ENCODE measurements around the gene UVRAG.
A peak's percentile ranks its signal among the peaks of the same experiment; 100 is the strongest.
"Not testable (repeated sequence)": the region's sequence is repeated elsewhere in the genome, so short reads cannot be mapped to it uniquely, and the experiment has no call there.

Gene UVRAG

DNA sequence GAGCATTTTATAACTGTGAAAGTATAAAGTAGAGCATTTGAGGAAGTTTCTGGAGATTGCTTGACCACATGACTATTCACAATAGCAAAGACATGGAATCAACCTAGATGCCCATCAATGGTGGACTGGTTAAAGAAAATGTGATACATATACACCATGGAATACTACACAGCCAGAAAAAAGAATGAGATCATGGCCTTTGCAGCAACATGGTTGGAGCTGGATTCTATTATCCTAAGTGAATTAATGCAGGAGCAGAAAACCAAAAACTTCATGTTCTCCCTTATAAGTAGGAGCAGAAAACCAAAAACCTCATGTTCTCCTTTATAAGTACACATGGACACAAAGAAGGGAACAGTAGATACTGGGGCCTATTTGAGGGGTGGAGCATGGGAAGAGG lies 30.3 kb downstream of the UVRAG start:
- no peak for DNase-seq (ENCODE audit: low read depth)

DNA sequence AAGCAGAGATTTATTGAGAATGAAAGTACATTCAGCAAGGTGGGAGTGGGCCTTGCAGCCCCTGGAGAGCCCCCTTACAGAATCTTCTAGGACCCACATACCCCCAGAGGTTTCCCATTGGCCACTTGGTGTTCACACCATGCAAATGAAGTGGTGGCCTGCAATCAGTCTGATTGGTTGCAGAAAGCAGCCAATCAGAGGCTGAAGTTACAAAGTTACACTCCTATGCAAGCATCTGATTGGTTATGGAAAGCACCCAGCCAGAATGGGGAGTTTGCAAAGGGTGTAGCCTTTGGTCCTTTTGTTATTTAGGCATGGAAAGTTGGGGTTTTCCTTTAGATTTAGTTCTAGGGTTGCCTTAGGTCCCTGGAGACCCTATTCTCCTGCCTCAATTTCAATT lies 34.9 kb downstream of the UVRAG start:
- DNase-seq (ENCODE audit: low read depth): no peak

DNA sequence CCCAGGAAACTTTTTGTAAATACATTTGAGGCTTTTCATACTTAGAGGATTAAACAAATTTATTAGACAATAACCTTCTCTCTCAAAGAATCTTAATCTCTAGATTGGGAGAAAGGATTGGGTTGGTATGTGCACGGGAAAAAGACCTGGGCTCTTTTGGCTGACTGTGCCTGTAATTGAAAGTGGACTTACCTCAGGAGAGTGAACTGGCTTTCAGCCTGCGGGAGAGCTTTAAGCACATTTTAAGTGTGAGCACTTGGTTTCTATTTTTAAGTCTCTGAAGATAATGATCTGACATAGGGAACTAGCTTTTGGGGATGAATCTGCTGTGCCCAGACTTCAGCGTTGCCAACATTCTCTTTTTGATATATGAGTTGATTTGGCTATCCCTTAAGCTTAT lies 35.8 kb downstream of the UVRAG start:
- DNase-seq (ENCODE audit: low read depth): no peak

DNA sequence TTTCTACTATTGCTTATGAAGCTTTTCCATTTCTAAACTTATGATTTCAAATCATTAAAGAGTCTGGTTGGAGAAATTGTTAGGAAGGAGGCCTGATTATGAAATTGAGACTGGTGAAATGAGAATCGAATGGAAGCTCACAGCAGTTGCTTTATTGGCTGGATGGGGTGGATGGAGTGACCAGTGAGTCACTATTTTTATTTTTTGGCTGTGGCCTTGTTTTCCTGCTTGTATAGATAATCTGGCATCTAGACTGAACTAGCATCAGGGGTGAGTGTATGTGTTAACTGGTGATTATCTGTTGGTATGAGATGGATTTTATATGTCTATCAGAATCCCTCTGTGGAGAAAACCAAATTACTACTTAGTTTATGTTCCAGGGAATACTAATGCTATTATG lies 36.2 kb downstream of the UVRAG start:
- no peak for DNase-seq (ENCODE audit: low read depth)

DNA sequence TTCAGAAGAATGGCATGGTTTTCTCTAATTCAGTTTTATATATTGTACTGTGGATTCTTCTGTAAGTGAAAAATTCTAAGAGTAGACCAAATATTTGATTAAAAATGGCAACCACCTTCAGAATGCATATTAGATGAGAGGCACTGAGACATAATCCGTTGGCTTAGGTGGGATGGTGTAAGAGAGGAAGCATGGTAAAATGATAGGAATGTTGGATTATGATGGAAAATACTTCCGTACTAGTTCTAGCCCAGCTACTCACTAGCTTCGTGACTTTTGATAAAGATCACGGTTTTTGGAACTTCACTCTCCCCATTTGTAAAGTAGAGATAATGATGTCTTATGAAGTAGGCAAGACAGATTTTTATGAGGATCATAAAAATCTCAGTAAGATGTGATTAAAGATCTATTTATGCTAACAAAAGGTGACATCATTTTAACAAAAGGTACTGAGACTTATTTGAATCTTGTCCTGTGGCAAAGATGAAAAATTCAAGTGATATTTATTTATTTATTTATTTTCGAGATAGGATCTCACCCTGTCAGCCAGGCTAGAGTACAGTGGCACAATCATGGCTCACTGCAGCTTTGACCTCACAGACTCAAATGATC lies 37.5 kb downstream of the UVRAG start:
- DNase-seq (ENCODE audit: low read depth): no peak

DNA sequence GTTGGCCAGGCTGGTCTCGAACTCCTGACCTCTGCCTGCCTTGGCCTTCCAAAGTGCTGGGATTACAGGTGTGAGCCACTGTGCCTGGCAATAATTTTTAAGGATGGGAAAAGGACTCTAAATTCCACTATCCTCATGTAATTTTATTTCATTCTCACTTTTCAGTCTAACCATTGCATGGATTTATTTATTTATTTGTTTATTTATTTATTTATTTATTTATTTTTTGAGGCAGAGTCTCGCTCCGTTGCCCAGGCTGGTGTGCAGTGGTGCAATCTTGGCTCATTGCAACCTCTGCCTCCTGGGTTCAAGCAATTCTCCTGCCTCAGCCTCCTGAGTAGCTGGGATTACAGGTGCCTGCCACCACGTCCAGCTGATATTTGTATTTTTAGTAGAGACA lies 38.6 kb downstream of the UVRAG start:
- not testable (repeated sequence) for DNase-seq (ENCODE audit: low read depth)

DNA sequence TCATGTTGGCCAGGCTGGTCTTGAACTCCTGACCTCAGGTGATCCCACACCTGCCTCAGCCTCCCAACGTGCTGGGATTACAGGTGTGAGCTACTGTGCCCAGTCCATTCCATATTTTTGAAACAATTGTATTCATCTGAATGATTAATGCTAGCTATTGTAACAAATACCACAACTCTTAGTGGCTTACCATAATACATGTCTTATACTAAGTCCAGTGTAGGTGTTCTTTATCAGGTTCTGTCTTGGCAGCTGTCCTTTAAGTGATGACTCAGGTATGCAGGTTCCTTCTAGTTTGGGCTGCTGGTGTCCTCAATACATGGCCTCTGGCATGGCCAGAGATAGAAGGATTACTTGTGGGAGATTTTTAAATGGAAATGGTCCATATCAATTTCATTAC lies 39.0 kb downstream of the UVRAG start:
- no peak for DNase-seq (ENCODE audit: low read depth)

DNA sequence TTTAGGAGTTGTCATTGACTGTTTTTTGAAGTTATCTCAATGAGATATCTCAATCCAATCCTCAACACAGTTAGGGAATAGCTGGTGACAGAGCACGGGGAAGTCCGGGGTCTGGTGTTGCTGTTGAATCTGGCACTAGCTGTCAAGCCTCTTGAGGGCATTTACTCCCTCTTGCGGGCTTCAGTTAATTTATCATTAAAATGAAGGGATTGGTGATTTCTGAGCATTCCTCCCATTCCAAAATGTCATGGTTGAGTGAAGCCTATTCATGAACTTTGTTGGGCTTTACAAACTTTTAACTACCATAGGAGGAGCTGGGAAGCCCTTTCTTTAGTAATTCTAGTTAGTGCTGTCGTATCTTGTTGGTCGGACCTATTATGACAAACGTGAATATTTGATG lies 40.2 kb downstream of the UVRAG start:
- no peak for DNase-seq (ENCODE audit: low read depth)

DNA sequence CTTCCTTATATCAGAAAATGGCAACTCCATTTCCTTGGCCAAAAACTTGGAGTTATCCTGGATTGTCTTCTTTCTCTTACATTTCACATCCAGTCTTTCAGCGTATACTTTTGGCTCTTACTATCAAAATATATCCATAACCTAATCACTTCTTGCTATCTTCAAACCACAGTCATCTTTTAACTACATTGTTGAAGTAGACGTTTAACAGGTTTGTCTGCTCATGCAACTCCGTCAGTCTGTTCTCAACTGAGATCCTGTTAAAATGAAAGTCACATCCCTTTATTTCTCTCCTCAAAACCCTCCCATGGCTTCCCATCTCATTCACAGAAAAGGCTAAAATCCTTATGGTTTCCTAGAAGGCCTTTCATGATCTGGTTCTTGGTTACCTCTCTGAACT lies 41.9 kb downstream of the UVRAG start:
- DNase-seq (ENCODE audit: low read depth): no peak

DNA sequence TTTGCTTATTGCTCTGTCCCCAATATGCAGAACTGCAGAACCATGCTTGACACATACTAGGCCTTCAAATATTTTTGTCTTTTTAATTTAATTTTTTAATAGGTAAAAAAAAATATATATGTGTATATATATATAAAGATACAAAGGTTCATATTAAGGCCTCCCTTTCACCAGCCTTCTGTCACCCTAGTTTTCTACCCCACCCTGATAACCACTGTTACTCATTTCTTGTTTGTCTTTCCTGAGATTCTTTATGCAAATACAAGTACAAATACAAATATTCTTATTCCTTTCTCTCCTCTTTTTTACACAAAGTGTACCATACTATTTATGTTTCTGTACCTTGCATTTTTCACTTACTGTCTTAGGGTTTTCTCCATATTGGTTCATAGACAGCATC lies 43.0 kb downstream of the UVRAG start:
- DNase-seq (ENCODE audit: low read depth): no peak

DNA sequence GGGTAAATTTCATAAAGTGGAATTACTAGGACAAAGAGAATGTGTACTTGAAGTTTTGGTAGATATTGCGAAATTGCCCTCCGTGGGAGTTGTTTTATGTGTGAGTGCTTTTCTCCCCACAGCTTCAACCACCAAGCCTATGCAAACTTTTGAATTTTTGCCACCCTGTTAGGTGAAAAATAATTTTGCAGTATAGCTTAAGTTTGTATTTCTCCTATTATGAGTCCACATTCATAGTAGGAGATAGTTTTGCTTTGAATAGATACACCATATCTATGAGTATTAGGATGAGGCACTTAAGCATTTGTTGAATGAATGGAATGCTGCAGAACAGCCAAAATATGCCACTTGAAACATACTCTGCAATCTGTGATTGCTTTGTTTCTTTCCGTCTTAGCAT lies 43.6 kb downstream of the UVRAG start:
- DNase-seq (ENCODE audit: low read depth): no peak

DNA sequence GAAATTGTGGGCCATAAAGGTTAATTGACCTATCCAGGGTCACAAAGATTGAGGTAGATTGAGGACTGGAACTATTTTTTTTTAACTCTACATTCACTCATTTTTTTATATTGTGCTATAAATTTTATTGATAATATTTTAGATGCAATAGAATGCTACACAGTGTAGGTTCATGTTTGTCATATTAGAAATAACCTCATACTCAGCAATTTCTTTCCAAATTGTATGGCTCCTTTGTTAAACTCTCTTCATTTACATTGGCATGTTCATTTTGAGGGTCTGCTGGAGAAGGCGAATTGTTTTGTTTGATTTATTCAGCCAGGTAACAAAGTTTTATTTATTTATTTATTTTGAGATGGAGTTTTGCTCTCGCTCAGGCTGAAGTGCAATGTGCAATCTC lies 44.6 kb downstream of the UVRAG start:
- DNase-seq (ENCODE audit: low read depth): no peak

DNA sequence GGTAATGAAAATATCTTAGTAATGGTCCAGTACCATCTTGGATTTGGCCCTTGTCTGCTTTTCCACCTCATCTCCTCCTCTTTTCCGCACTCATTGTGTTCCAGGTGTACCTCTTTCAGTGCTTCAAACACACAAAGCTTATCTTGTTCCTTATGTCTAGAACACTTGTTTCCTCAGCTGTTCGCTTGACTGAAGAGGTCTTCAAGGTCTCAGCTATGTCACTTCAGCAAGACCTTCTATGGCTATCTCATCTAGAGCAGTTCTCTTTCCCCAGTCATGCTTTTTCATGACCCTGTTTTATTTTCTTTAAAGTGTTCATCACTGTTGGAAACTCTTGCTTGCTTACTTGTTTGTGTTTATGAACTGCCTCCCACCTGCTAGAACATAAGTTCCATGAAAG lies 47.4 kb downstream of the UVRAG start:
- DNase-seq (ENCODE audit: low read depth): no peak

DNA sequence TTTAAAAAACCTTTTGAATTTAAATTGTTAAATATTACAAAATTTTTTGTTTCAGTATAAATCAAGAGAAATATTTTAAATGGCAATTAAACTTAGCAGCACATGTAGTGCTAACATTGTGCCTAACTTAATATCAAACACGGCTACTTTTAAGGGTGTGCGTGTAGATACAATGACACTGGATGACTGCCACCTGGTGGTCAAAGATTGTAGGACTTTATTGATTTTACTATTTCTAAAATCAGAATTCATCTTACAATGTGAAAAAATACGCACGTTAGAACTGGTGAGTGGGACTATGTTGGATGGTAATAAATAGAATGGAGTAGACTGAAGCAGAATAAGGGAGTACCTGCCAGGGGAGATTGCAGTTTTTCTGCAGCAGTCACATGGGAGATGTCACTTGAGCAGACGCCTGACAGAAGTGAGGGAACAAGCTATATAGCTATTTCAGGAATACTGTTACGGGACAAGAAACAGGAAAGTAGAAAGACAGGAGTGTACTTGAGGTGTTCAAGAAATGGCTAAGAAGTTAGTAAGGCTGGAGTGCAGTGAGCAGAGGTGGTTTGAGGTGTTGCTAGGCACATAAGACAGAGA lies 52.9 kb downstream of the UVRAG start:
- peak; percentile 26 for DNase-seq (ENCODE audit: low read depth)

DNA sequence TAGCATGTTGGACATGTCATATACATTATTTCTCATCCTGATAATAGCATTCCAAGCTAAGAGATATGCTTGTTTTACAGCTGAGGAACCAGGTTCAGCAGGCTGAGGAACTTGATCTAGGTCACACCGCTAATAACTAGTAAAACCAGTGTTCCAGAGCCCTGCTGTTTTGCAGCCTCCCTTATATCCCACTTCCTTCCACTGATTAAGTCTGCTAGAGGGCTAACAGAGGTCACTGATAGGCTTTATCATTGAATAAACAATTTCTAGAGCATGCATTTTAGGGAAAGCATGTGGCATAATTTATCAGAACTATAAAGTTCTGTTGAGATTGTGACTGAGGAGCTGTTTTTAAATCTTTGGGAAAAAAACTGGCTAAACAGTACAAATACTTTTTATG lies 54.0 kb downstream of the UVRAG start:
- no peak for DNase-seq (ENCODE audit: low read depth)

DNA sequence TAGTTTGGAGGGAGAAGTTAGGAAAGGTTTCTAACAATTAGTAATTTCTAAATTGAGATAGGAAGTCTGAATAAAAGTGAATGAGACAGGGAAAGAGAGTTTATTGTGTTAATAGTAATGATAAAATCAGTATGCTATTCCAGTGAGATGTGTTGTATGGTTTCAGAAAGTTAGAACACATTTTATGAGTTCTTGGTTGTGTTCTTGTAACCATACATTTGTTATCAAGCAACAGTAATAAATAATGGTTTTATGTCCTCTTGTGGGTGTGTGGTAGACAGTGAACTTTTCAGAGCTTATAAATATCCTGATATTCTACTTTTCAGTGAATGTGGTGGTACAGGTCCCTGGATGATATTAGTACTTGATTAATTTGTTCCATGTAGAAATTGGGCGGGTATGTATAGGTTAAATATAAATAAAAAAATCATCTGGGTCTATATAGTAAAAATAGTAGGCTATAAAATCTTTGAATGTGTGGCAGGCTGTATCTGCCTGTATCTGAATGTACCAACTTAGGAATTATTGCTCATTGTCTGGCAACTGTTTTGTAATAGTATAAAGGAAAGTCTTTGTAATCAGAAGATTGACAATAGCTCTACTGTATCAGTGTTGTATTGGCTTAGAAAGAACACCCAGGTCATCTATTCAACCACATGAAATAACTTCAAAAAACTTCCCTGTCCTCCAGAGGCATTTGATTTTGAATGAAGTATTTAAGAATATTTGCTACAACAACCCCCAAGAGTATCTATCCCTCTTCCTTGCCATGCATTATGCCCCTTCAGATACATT lies 54.8 kb downstream of the UVRAG start:
- no peak for DNase-seq (ENCODE audit: low read depth)

DNA sequence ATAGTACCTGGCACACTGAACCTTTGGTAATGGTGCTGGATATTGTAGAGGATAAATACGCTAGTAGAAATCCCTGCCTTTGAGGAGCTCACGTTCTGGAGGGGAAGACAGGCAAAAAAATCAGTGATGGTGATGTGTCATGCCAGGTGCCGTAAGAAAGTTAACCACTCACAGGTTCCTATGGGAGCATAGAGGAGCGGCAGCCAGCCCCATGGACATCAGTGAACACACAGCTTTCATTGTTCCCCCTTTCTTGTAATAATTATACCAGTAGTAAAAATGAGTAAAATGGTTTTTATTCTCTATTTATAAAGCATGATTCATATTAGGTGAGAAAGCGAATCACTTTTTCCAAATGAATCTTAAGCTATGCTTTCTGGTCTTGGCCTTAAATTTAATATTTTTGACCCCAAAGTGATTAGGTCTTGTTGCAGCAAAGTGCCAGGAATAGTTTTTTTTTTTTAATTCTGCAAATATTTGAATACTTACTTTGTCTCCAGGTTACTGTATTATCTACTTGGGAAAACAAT lies 57.9 kb downstream of the UVRAG start:
- DNase-seq (ENCODE audit: low read depth): no peak

DNA sequence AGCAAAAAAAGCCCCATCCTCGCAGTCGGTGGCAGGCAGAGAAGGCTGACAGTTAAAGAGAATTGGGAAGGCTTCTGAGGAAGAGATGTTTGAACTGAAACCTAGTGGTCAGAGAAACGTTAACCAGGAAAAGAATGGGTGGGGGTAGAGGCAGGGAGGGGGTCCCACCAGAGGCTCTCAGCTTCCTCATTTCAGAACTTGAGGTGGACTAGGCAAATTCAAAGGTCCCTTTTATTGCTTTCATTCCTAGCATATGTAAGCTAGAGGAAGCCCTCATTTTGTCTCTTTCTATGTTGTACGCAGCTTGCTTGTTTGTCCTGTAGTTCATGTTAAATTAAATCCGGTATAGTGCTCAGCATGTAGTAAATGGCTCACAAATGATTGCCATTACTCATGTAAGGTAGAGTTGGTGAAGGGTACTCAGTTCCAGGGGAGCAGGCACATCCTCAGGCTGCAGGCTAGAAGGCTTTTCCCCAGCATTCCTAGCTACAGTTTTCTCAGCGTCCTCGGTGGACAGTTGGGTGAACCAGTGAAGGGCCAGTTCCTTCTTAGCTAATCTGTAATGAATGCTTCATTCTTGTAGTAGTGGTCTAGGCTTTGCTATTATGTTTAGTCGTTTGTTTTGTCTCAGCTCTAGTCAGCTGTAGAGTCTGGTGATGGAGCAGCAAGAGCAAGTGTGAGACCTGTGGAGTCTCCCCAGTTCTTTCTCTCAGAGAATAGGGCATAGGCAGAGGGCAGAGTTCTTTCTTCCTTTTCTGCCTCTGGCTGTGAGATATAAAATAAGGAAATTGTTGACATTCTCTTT lies 58.6 kb downstream of the UVRAG start:
- no peak for DNase-seq (ENCODE audit: low read depth)

DNA sequence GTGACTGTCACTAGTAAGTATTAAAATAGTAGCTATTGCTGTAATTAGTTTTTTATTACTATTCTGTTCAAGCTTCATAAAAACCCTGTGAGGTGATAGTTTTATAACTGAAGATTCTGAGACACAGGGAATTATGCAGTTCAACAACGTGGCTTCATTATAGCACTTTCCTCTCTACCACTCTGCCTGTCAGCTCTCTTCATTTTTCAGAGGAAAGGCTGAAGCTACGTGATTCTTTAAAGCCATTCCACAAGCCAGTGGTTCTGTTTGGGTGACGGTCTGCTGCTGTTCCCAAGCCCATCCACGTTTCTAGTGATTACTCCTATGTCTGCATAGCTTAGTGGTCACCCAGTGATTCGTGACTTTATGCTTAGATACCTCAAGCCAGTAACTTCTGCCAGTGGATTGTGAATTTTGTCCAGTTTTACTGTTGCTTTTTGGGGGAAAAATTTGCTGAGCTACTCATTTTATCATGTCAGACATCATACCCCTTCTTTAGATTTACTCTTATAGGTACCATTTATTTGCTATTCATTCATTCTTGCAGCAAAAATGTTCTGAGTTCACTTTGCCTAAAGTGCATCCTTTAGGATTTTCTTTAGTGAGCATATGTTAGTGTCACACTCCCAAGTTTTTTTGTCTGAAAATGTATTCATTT lies 59.8 kb downstream of the UVRAG start:
- no peak for DNase-seq (ENCODE audit: low read depth)

DNA sequence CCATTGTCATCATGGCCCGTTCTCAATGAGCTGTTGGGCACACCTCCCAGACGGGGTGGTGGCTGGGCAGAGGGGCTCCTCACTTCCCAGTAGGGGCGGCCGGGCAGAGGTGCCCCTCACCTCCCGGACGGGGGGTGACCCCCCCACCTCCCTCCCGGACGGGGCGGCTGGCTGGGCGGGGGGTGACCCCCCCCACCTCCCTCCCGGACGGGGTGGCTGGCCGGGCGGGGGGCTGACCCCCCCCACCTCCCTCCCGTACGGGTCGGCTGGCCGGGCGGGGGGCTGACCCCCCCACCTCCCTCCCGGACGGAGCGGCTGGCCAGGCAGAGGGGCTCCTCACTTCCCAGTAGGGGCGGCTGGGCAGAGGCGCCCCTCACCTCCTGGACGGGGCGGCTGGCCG lies 62.3 kb downstream of the UVRAG start:
- not testable (repeated sequence) for DNase-seq (ENCODE audit: low read depth)

DNA sequence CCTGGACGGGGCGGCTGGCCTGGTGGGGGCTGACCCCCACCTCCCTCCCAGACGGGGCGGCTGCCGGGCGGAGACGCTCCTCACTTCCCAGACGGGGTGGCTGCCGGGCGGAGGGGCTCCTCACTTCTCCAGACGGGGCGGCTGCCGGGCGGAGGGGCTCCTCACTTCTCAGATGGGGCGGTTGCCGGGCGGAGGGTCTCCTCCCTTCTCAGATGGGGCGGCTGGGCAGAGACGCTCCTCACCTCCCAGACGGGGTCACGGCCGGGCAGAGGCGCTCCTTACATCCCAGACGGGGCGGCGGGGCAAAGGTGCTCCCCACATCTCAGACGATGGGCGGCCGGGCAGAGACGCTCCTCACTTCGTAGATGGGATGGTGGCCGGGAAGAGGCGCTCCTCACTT lies 62.9 kb downstream of the UVRAG start:
- DNase-seq (ENCODE audit: low read depth): not testable (repeated sequence)

DNA sequence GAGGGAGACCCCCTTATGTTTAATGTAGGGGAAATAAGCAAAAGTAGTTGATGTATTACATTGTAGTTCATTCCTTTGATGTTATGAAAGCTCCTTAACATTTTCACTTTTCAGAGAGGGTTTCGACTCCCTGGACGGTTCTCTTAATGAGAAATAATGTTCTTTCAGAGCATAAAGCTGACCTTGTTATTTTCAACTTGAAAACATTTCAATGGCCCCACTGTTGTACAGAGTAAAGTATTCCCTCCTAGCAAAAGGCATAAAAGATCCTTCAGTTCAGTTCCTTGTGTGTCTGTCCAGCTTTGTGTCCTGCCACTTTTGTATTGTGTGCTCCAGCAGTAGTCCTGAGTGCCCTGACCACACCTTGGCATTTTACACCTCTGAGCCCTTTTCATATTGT lies 63.9 kb downstream of the UVRAG start:
- DNase-seq (ENCODE audit: low read depth): no peak
